ENCODE measurements around the gene HOXB9. TPM values are rescaled to one million over a fixed set of nuclear protein-coding genes. Genes with fewer than 3 reads are reported as not detected.

HOXB9 gene
- total and polyA plus RNA-seq, 9 of the 15 experiments (the other 6 are each of a cell fraction or from before 2014, with no cell fraction given) = 3.1 to 196 (median 77.6) TPM

GRCh38 chr17:48590607-48591161, 35.5 kb downstream of the HOXB9 start:
- no peak overlapping the region for H3K27ac ChIP-seq (ENCODE audit: extremely low read depth, low read depth, low read length)
- ChIA-PET CTCF (ENCODE audit: low intra/inter-chr PET ratio) (interaction anchor here (0.9 kb wide), 1 partner anchor 255 kb away, joined by 3 read pairs; no protein-coding TSS in a partner anchor), POLR2A (interaction anchor here (0.8 to 1.1 kb wide), 3 partner anchors 10 to 255 kb away, joined by 3 to 4 read pairs (median 3); partner anchors contain the start of gene HOXB9)
- no peaks in the 10 kb centered on the region for H4K20me1 ChIP-seq (replicated peaks; ENCODE audit: control insufficient read depth, insufficient read depth, low read length)
- in situ Hi-C loops (cut with MboI) (loop anchor here (5.0 kb wide), 1 partner anchor 253 kb away; no protein-coding TSS in a partner anchor), intact Hi-C loops (cut with micrococcal nuclease) (no loop called here)
- BruUV-seq (replicated peaks) = no TSS peak
- peaks cover 9 to 33% of the 10 kb centered on the region in 2 experiments; a peak in 4 of 5 replicates for H3K4me1 ChIP-seq (replicated peaks in 1 of 2; ENCODE audit: control insufficient read depth in 2 of 2, insufficient read depth in 2 of 2, low read length in 2 of 2)
- no peaks in the 10 kb centered on the region for H3K27me3 ChIP-seq (ENCODE audit: control insufficient read depth in 2 of 2, insufficient read depth in 2 of 2, low read length in 2 of 2)
- ATAC-seq = no peak
- no peak for DNase-seq (ENCODE audit: extremely low read depth in 1 of 4, low spot score in 3 of 4)
- peak overlapping the region in 1 of 2 experiments; percentile 27; a peak in 1 of 4 replicates for H3K9ac ChIP-seq (ENCODE audit: insufficient read depth in 1 of 2, low read depth in 2 of 2, low read length in 2 of 2)
- H3K36me3 ChIP-seq (ENCODE audit: control insufficient read depth, insufficient read depth, low read length) = no peaks in the 10 kb centered on the region; the same call in 2 of the 3 replicates
- no peak overlapping the region for H3K4me2 ChIP-seq (ENCODE audit: insufficient read depth, low read length)
- H3K79me2 ChIP-seq (ENCODE audit: control insufficient read depth, insufficient read depth, low read length) = no peaks in the 10 kb centered on the region
- H3K9me1 ChIP-seq (ENCODE audit: control insufficient read depth, insufficient read depth, low read length) = no peaks in the 10 kb centered on the region
- H2AFZ ChIP-seq (ENCODE audit: low read depth, low read length) = no peak overlapping the region
- no peaks in the 10 kb centered on the region for H3K9me3 ChIP-seq (replicated peaks; ENCODE audit: control insufficient read depth, insufficient read depth, low read depth, low read length)
- no peak overlapping the region for H3K4me3 ChIP-seq
- FAIRE-seq = no peak
- TF ChIP-seq GTF2B (IDR thresholded peaks at IDR 0.05; ENCODE audit: extremely low read depth, insufficient read length) (no peak), YY1 (IDR thresholded peaks at IDR 0.05; ENCODE audit: borderline replicate concordance in 1 of 3, control insufficient read depth in 1 of 3, extremely low read depth in 1 of 3, insufficient read depth in 3 of 3, insufficient read length in 1 of 3, insufficient replicate concordance in 2 of 3, low read depth in 1 of 3, low read length in 2 of 3) (no peak), TRIM25 (IDR thresholded peaks at IDR 0.05; ENCODE audit: borderline replicate concordance) (no peak), ZNF282 (CRISPR knock-in tag; IDR thresholded peaks at IDR 0.05) (no peak), MBD1 (CRISPR knock-in tag; IDR thresholded peaks at IDR 0.05) (no peak), STAT6 (CRISPR knock-in tag; IDR thresholded peaks at IDR 0.05) (no peak), MTA1 (IDR thresholded peaks at IDR 0.05; ENCODE audit: borderline replicate concordance) (no peak), ADNP (tag; IDR thresholded peaks at IDR 0.05) (no peak), DPF2 (IDR thresholded peaks at IDR 0.05) (no peak), ELK1 (CRISPR knock-in tag; IDR thresholded peaks at IDR 0.05) (no peak), ATF1 (CRISPR knock-in tag; IDR thresholded peaks at IDR 0.05) (no peak), ATF1 (tag; IDR thresholded peaks at IDR 0.05) (no peak)

Measured in K562 (cell line).